HTERT RPE-1 (cell line): ENCODE results near the gene SH2B2.
"Not testable (repeated sequence)": the region's sequence is repeated elsewhere in the genome, so short reads cannot be mapped to it uniquely, and the experiment has no call there.

Experiments
- in situ Hi-C: fragments of 300-500 bp; cut with MboI; formaldehyde crosslinking; loops from 4 replicates; pipeline ENCODE4 v1.14.3; 2020; ENCODE audit warnings: low sequenced_read_pairs

SH2B2 gene

GRCh38 chr7:102284891-102285539, 1.7 kb upstream of the SH2B2 start:
- in situ Hi-C loops = no loop called here

- in situ Hi-C loops = no loop called here
Measured at GRCh38 chr7:102285540-102286236, 980 bp upstream of the SH2B2 start.

- in situ Hi-C loops = no loop called here
Measured at GRCh38 chr7:102287111-102287980, 678 bp downstream of the SH2B2 start.

GRCh38 chr7:102287981-102288278, 1.3 kb downstream of the SH2B2 start:
- in situ Hi-C loops = no loop called here

- in situ Hi-C loops = no loop called here
Measured at GRCh38 chr7:102288285-102288930, 1.7 kb downstream of the SH2B2 start.

- in situ Hi-C loops = no loop called here
Measured at GRCh38 chr7:102289057-102289456, 2.4 kb downstream of the SH2B2 start.

- in situ Hi-C loops = no loop called here
Measured at GRCh38 chr7:102291056-102291915, 4.6 kb downstream of the SH2B2 start.

GRCh38 chr7:102291916-102292267, 5.2 kb downstream of the SH2B2 start:
- in situ Hi-C loops = no loop called here

- in situ Hi-C loops = no loop called here
Measured at GRCh38 chr7:102292813-102293798, 6.4 kb downstream of the SH2B2 start.

- in situ Hi-C loops = no loop called here
Measured at GRCh38 chr7:102294589-102294988, 7.9 kb downstream of the SH2B2 start.

GRCh38 chr7:102295346-102296178, 8.9 kb downstream of the SH2B2 start:
- in situ Hi-C loops = no loop called here

GRCh38 chr7:102296179-102296438, 9.4 kb downstream of the SH2B2 start:
- in situ Hi-C loops = no loop called here

- in situ Hi-C loops = no loop called here
Measured at GRCh38 chr7:102296514-102296913, 9.8 kb downstream of the SH2B2 start.

- in situ Hi-C loops = no loop called here
Measured at GRCh38 chr7:102297487-102298218, 11.0 kb downstream of the SH2B2 start.

- in situ Hi-C loops = no loop called here
Measured at GRCh38 chr7:102300643-102301221, 14.1 kb downstream of the SH2B2 start.

- in situ Hi-C loops = not testable (repeated sequence)
Measured at GRCh38 chr7:102301367-102301766, 14.7 kb downstream of the SH2B2 start.

GRCh38 chr7:102302025-102302424, 15.4 kb downstream of the SH2B2 start:
- in situ Hi-C loops = no loop called here
